ENCODE data around the gene EMCN.
"Not testable (repeated sequence)": the region's sequence is repeated elsewhere in the genome, so short reads cannot be mapped to it uniquely, and the experiment has no call there.

The EMCN gene, protein sequence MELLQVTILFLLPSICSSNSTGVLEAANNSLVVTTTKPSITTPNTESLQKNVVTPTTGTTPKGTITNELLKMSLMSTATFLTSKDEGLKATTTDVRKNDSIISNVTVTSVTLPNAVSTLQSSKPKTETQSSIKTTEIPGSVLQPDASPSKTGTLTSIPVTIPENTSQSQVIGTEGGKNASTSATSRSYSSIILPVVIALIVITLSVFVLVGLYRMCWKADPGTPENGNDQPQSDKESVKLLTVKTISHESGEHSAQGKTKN

DNA sequence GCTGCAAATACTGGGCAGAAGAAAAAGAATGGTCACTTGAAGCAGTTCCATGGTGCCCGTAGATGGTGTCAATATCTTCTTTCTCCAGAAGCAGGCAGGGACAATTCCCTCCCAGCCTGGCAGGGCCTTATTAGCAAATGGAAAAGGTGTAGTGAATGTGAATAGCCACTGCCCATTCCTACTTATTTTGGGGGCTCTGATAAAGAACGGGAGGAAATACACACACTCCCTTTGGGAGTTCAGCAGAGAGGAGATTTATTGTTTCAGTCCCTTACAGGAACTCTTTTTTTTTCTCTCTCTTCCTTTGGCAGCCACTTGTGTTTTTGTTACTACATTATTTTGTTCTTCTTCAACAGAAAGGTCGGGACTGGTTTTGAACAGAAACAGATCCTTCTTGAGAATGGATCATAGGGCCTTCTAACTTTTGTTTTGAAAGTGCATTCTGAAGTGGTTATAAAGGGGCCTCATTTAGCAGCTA is at the start of gene EMCN:
Gene EMCN (minus strand): TSS at position 159 of the 478 bp plus-strand sequence. CDS start 108 bp downstream, at position 51.
- no peak for FAIRE-seq

DNA sequence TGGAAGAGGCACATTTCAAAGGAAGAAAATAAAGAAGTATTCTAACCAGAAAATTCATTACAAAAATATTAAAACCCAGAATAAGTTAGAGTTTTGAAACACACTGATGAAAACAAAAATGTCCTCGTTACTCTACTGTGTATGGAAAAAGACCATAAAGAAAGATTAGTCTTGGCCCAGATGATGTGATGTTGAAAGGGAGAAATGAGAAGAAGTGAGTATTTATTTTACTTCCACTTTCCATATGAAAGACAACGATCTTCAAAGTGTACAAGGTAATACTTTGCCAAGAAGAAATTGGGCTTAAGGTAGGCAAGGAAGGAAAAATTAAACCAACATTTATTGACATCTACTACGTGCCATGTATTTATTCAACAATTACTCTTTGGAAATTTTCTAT is 48.6 kb upstream of the EMCN start:
- FAIRE-seq, result no peak
- no peak for DNase-seq (ENCODE audit: insufficient read length, low spot score)

More for the DNA sequence above, at the start of gene EMCN:
- DNase-seq (ENCODE audit: insufficient read length, low spot score), result no peak

DNA sequence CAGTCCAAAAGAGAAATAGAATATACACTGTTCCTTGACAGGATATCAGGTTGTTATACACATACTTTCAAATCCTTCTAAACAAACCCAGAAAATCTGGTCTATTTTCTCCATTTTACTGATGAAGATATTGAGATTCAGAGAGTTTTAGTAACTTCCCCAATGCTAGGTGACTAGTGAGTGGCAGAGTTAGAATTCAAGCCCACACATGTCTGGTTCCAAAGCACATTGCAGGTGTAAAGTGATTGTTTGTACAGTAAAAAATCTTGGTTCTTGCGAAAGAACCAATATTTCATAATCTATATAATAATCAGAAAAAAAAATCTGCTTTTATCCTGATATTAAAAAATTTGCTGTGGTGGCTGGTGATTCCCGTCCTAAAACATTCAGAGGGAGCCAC is 39.5 kb upstream of the EMCN start:
- FAIRE-seq (no peak), DNase-seq (ENCODE audit: insufficient read length, low spot score) (no peak)

DNA sequence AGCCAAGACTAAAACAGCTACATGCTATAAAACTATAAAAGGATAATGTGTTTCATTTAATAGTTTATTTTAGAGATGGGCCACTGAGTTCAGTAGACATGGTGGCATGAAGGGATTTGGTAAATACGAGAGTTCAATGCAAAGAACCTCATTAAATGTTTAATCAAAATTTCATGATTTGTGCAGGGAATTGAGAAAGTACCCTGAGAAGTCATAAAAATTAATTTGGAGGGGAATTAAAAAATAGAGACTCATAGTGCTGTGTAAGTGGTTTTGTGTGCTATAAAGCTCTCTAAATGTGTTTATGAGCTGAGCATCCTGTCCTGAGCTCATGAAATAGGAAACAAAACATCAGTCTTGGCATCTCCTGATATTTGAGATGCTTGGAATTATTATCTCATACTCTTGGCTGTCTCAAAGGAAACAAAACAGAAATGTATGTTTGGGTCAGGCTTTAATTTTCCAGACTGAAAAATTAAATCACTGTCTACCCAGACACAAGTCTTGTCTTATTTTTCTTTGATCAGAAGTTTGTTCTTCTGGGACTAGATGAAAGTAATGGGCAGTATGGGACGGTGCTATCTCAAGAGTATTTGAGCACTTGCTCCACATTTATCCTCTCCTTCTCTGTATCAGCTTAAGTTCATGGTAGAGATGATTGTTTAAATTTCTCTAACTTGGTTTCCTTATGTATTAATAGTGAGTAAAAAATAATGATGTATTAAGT is 38.0 kb upstream of the EMCN start:
- FAIRE-seq (no peak), DNase-seq (ENCODE audit: insufficient read length, low spot score) (no peak)

DNA sequence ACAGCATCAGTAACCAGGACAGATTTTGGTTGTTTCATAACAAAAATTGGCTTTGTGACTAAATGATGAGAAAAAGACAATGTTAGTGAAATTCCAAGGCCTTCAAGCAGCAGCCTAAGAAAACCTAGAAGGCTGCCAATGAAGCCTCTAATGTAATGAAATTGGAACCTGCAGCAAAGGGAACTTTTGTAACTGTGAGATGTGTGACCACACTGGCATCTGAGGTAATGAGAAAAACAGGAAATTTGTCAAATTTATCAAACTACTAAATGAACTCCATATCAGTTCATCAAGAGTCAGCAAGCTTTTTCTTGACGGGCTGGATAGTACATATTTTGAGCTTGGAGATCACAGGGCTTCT is 30.4 kb upstream of the EMCN start:
- FAIRE-seq (no peak), DNase-seq (ENCODE audit: insufficient read length, low spot score) (no peak)

DNA sequence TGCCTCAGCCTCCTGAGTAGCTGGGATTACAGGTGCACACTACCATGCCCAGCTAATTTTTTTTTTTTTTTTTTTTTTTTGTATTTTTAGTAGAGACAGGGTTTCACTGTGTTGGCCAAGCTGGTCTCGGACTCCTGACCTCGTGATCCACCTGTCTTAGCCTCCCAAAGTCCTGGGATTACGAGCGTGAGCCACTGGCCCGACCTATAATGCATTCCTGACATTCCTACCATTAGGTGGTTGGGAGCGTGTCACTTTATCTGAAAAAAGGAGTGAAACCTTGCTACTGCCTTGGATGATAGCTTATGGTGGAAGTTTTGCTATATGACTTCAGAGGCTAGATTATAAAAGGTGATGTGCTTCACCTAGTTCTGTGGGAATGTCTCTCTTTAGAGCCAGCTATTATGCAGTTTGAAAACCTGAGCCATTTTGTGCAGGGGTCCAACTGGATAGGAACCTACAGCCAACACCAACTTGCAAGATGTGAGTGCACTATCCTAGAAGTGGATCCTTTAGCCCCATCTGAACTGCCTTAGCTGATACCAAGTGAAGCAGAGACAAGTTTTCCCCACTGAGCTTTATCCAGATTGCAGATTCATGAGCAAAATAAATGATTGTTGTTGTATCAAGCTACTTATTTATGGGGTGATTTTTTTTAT is 29.8 kb upstream of the EMCN start:
- no peak for FAIRE-seq
- no peak for DNase-seq (ENCODE audit: insufficient read length, low spot score)

DNA sequence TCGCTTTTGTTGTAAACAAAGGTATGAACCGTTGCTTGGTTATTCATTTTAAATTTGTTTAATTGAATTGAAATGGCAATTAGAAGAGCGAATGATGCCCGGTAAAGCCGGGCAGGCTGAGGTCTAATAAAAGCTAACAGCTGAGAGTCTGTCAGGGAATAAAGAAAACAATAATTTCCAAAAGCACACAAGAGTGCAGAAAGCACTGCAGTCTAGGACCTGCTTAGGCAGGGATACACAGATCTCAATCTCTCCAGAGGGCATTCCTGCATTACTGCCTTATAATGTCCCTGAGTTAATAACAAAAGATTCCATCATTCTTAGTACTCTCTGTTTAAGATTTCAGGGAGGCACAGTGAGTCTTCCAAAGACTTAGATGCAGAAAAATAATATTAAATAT is 27.6 kb upstream of the EMCN start:
- no peak for FAIRE-seq
- no peak for DNase-seq (ENCODE audit: insufficient read length, low spot score)

DNA sequence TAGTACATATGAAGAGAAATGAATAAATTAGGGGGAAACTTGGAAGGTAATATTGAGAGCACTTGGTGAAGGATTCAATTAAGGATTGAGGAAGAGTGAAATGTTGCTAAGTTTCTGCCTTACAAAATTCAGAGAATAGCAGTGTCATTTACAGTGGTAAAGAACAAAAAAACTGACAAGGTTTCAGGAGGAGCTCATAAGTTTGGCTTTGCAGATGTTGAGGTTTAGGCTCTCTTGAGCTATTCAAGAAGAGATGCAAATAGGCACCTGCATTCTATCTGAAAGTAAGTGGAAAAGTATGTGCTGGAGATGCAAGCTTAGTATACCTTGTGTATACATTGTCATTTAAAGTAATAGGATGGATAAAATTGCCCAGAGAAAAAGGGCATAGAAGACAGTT is 22.3 kb upstream of the EMCN start:
- DNase-seq (ENCODE audit: insufficient read length, low spot score) (no peak), FAIRE-seq (no peak)

DNA sequence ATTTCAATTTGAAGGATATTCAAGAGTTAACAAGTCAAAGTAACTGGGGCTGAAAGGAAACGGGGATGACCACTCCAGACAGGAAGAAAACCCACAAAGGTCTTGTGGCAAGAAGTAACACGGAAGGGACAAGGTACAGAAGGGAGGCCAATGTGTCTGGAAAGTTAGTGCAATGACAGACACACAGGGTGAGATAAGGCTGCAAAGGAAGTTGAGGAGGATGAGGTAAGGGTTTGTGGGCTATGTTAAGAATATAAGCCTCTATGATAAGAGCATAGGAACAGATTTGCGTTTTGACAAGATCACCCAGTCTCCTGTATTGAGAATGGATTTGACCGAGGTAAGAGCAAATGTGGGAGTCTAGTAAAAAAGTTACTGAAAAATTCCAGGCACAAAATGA is 21.9 kb upstream of the EMCN start:
- FAIRE-seq (no peak), DNase-seq (ENCODE audit: insufficient read length, low spot score) (no peak)

DNA sequence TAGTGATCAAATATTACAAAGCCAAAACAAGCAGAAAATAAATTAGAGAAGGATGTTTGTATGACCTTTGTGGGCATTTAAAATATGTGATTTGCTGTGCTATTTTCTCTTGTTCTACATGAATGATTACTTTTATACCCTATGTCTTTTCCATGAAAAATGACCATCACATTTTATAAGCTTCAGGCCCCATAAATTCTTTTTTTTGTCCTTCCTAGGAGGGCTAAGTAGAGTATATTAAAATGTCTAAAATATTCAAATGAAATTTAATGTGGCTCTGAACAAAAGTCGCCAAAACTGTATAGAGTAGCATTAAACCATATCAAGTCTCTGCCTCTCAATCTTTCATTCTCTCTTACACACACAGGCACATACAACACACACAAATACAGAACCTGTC is 15.9 kb upstream of the EMCN start:
- DNase-seq (ENCODE audit: insufficient read length, low spot score), result no peak
- FAIRE-seq, result no peak

DNA sequence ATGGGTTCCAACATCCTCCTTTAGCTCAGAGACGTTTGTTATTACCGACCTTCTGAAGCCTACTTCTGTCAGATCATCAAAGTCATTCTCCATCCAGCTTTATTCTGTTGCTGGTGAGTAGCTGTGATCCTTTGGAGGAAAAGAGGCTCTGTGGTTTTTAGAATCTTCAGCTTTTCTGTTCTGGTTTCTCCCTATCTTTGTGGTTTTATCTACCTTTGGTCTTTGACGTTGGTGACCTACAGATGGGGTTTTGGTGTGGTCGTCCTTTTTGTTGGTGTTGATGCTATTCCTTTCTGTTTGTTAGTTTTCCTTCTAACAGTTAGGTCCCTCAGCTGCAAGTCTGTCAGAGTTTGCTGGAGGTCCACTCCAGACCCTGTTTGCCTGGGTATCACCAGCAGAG is 12.3 kb upstream of the EMCN start:
- not testable (repeated sequence) for FAIRE-seq; DNase-seq (ENCODE audit: insufficient read length, low spot score)

DNA sequence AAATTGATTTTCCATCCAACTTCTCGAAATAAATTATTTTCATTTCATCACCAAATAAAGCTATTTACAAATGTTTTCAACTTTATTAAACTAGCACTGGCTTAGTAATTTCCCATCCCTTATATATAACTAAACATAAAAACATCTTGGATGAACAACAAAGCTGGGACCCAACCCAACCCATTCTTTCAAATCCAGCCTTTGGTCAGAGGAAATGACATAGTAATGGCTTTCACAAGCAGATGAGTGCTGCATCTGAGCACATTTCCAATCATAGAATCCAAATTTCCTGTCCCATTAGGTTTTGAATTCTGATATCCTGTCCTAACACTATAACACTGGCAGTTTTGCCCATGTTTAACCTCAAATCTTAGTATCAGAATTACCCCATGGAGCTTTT is 7.9 kb upstream of the EMCN start:
- DNase-seq (ENCODE audit: insufficient read length, low spot score) (no peak), FAIRE-seq (no peak)

DNA sequence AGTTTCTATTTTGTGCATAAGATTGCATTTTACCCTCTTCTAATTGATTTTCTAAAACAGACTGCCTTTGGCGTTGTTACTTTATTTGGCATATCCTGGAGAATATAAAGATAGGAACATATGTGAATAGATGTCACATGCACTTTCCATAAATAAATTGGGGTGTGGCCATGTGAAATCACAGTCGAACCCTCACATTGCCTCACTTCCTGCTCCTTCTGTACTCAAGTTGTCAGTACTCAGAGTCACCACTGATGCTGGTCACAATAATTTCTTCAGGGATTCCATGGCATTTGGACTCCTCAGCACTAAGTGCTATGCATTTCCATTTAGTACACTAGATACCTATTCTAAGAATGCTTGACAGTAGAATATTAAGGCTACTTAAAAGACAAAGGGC is 1.4 kb upstream of the EMCN start:
- DNase-seq (ENCODE audit: insufficient read length, low spot score), result no peak

DNA sequence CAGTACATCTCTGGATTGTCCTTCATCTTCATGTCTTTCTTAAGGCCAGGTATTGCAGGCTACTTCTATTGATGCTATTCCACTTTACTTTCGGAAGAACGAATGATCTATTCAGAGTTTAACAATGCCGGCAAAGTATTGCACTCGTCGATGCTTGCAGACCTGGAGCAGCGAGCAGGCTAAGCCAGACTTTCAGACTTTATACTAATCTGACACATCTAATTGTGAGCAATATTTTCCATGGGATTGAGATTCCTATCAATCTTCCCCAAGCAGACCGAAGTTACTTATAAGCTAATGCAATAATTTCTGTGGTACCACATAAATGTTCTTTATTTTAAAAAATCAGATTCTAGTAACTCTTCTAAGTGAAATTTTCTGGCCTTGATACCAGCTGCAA is 1.6 kb downstream of the EMCN start:
- DNase-seq (ENCODE audit: insufficient read length, low spot score) (no peak), FAIRE-seq (no peak)

More for the DNA sequence above, 1.4 kb upstream of the EMCN start:
- FAIRE-seq, result no peak

DNA sequence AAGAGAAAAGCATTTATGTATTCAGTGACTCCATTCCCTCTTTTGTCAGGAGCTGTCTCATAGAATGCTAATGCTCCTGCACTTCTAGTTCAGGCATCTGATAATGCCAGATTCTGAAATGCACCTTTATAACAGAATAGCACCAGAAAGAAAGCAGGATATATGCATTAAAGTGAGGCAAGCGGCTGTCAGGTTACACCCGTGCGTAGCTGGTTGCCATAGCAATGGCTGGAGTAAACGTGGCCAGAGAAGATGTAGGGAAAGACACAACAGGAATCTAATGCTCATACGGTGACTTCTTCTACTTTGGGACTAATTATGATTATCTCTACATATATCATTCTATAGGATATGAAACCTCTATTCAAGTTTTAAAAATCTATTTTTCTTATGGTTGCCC is 5.9 kb downstream of the EMCN start:
- FAIRE-seq, result no peak
- DNase-seq (ENCODE audit: insufficient read length, low spot score), result no peak

DNA sequence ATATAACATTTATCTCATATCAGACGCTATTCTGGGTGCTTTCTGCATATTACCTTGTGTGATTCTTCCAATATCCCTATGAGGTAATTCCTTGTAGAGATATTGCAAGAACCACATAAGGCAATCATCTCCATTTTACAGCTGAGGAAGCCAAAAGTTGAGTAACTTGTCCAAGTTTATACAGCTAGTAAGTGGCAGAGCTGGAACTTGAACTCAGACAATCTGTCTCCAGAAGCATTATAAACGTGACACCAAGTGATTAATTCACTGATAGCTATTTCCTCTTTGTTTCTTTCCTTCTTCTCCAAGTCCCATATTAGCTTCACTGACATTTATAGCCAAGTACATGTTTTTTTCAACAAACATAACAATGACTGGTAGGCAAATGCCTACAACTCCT is 7.3 kb downstream of the EMCN start:
- FAIRE-seq (no peak), DNase-seq (ENCODE audit: insufficient read length, low spot score) (no peak)

DNA sequence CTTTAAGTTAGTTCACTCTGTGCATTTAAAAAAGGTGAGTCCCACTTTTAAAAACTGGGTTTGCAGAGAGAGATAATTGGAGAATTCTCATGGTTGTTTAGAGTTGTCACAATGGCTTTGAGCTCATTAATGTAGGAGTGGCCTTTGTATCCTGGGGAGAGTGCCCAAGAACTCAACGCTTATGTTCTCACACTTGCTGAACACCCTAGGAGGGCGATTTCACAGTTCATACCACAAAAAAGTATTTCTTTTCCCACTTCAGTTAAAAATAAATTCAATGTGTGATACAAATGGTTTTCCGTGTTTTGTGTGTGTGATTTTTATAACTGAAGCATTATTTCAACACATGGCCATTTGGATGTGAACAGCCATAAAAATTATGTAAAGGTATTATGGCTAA is 8.4 kb downstream of the EMCN start:
- DNase-seq (ENCODE audit: insufficient read length, low spot score) (no peak), FAIRE-seq (no peak)

DNA sequence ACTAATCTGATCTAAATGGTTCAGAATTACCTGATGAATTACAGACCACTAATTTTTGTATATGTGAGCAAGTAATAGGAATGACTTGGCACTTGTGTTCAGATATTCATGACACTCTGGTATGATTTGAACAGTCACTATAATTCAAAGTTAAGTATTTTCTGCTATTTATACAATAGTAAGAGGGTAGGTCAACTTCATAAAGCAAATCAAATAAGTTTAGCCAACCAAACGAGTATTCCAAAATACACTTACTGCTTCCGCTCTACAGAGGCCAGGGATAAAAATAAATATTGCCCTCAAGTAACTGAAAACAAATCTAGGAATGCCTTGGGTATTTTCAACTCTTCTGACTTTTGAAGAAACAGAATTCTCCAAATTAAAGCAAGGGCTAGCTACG is 9.1 kb downstream of the EMCN start:
- DNase-seq (ENCODE audit: insufficient read length, low spot score) (no peak), FAIRE-seq (no peak)

DNA sequence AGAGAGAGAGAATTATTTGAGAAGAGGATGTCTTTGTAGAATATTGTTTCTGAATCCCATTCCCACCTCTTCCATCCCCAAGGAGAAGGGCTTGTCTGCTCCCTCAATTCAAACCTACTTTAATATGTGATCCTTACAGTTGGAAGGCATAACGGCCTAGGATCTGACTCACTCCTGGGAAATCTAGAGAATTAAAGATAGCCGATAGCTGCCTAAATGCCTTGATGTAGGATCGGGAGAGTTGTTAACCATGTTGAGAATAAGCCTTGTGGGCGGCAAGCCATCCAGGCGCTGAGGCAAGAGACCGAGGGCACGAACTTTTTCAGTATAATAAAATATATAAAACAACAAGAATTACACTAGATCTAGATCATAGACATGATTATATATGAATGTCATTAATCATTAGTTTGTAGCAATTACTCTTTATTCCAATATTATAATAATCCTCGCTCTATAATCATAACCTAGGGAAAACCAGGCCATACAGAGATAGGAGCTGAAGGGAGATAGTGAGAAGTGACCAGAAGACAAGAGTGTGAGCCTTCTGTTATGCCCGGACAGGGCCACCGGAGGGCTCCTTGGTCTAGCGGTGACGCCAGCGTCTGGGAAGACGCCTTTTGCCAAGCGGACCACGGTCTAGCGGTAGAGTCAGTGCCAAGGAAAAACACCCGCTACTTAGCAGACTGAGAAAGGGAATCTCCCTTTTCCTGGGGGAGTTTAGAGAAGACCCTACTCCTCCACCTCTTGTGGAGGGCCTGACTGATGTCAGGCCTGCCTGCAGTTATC is 13.5 kb downstream of the EMCN start:
- FAIRE-seq (no peak), DNase-seq (ENCODE audit: insufficient read length, low spot score) (no peak)

DNA sequence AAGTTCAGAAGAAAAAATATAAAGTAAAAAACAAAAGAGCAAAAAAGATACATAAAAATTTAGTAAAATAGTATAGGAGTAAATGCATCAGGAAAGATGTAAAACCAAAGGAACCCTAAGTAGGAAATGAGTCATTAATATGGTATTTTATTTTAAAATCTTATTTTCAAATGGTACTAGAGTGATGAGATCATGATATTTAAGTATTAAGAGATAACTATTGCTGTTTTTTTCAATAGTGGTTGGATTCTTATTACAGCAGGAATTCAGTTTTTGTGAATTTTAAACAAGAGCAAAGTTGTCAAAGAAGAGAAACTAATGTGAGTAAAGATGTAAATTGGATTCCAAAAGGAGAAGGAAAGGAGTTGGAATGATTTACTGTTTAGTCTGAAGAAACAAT is 20.0 kb downstream of the EMCN start:
- DNase-seq (ENCODE audit: insufficient read length, low spot score) (no peak), FAIRE-seq (no peak)

DNA sequence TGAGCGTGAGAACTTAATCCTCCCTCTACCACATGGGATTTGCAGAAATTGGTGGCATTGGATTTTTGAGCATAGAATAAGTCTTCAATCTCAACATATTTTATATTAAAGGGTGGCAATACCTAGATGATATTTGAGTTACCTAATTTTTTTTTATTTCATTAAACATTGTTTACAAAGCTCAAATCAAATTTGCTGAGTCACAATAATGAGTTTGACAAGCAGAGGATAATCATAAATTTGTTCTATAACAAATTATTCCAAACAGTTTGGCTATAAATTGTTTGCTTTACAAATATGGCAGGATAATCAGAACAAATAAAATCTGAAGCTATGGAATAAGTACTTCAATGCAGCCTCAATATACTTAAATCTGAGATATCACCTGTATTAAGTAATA is 22.7 kb downstream of the EMCN start:
- FAIRE-seq (no peak), DNase-seq (ENCODE audit: insufficient read length, low spot score) (no peak)
